ENCODE data around the gene HYDIN. TPM values are rescaled to one million over a fixed set of nuclear protein-coding genes. Genes with fewer than 3 reads are reported as not detected.

The HYDIN gene
- total RNA-seq, 4 donors from 2014 or later, result 0.72 to 4.3 (median 1.2) TPM

DNA sequence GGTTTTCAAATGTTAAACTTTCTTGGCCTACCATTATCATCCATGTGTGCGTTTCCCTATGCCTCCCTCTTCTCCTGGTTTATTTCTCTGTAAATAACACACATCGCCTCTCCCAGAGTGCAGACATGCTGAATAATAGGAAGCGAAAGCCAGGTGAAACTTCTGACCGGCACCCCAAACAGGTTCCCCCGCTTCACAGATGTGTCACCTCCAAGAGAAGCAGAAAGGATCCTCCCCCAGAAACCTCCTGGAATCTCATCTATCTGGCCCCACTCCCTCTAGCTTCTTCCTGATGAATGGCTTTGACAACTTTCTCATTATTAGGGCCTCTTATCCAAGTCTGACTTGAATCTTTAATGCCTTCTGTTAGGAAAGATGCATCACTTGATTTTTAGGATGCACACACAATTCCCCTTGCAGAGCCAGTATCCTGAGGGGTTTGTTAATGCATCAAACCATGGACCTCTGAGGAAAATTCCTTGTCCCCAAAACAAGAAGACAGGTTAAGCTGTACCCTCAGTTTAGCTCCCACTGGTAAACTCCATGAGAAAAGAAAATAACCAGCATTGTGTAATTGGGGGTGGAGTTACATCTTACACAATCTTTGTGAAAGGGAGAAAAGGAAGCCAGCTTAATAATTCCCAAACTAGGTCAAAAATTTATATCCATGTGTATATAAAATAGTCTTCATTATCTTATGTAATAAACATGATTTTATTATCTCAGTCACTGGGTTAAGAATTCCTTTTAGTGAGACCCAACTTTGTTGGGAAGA lies 20.1 kb upstream of the HYDIN start:
- DNase-seq (ENCODE audit: low spot score), result no peak
- ATAC-seq (ENCODE audit: low FRiP score), result no peak
- TF ChIP-seq, protein P1, sequence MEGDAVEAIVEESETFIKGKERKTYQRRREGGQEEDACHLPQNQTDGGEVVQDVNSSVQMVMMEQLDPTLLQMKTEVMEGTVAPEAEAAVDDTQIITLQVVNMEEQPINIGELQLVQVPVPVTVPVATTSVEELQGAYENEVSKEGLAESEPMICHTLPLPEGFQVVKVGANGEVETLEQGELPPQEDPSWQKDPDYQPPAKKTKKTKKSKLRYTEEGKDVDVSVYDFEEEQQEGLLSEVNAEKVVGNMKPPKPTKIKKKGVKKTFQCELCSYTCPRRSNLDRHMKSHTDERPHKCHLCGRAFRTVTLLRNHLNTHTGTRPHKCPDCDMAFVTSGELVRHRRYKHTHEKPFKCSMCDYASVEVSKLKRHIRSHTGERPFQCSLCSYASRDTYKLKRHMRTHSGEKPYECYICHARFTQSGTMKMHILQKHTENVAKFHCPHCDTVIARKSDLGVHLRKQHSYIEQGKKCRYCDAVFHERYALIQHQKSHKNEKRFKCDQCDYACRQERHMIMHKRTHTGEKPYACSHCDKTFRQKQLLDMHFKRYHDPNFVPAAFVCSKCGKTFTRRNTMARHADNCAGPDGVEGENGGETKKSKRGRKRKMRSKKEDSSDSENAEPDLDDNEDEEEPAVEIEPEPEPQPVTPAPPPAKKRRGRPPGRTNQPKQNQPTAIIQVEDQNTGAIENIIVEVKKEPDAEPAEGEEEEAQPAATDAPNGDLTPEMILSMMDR (IDR thresholded peaks at IDR 0.05), result no peak

DNA sequence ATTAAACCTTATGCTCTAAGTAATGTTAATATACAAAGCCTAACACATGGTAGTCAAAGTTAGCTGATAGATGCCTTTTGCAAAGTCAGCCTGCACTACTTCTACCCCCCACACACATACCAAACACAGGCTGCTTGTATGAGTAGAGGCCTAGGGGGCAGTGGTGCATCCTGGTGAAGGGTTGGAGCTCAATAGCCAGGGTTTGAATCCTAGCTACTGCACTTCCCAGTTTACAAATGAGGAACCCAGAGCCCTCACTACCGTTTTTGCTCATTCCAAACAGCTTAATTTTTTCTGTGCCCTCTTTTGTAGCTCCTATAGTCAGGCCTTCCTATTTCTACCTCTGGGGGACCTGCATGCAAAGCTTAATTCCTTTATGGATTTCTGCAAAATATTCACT lies 18.9 kb upstream of the HYDIN start:
- no peak for ATAC-seq (ENCODE audit: low FRiP score)
- TF ChIP-seq, protein P1 (IDR thresholded peaks at IDR 0.05), result no peak
- no peak for DNase-seq (ENCODE audit: low spot score)

DNA sequence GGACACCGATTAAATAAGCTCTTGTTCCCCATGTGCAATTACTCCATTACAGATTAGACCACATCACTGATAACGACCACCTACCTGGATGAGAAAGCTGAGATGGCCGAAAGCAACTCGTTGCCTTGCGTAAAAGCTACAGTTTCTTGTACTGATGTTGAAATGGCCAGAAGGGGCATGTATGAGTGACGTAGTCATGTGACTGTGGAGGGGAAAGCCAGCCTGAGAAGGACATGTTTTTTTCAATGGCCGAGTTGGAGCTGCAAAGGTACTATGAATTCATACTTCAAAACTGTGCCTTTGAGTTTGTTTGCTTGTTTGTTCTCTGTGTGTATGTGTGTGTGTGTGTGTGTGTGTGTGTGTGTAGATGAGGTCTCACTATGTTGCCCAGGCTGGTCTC lies 17.0 kb upstream of the HYDIN start:
- TF ChIP-seq, protein P1 (IDR thresholded peaks at IDR 0.05), result no peak
- no peak for ATAC-seq (ENCODE audit: low FRiP score)
- no peak for DNase-seq (ENCODE audit: low spot score)

DNA sequence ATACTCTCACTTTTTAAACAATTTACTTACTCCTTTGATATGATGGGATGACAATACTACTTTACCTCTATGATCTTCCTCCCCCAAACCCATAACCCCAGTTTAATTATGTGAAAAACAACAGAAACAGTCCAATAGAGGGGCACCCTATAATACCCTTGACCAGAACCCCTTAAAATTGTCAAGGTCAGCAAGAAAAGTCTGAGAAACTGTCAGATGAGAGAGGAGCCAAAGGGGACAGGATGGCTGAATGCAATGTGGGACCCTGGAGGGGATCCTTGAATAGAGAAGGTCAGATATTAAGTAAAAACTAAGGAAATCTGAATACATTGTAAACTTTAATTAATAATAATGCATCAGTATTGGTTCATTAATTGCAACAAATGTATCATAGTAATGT lies 15.8 kb upstream of the HYDIN start:
- TF ChIP-seq, protein P1 (IDR thresholded peaks at IDR 0.05), result no peak
- ATAC-seq (ENCODE audit: low FRiP score), result no peak
- no peak for DNase-seq (ENCODE audit: low spot score)

DNA sequence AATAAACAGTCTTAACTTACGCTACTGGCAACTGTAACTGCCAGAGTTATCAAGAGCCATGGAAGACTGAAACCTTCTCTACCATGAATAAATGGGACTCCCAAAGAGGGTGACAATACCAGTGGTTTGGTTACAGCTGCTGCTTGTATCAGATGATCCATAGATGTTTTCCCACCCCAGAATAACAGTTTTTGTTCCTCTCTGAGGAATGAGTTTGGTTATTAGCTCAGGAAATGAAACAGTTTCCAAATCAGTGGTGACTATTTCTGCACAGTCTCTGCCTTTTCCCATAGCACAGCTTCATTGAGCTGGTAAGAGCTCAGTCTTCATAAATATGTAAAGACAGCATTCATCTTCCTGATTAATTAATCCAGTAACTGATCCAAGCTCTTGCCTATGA lies 14.0 kb upstream of the HYDIN start:
- ATAC-seq (ENCODE audit: low FRiP score), result no peak
- TF ChIP-seq, protein P1 (IDR thresholded peaks at IDR 0.05), result no peak

DNA sequence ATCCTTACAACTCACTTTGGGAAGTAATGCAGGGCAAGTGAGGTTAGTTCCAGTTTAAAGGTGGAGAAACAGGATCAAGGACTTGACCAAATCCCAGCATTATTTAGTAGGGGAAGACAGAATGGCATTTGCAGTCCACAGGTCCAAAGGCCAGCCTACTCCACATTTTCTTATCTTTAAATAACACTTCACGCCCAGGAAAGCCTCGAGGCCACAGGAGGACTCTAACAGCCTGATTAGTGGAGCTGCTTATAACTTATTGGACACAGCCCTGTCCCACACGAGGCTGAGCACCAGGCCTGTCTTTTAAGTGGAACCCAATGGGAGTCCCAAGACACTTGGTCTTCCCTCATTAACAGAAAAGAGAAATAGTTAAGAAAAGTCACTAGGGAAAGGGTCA lies 12.1 kb upstream of the HYDIN start:
- DNase-seq (ENCODE audit: low spot score) (no peak), ATAC-seq (ENCODE audit: low FRiP score) (no peak)
- TF ChIP-seq, protein P1 (IDR thresholded peaks at IDR 0.05), result no peak

More for the DNA sequence above, 14.0 kb upstream of the HYDIN start:
- no peak for DNase-seq (ENCODE audit: low spot score)

DNA sequence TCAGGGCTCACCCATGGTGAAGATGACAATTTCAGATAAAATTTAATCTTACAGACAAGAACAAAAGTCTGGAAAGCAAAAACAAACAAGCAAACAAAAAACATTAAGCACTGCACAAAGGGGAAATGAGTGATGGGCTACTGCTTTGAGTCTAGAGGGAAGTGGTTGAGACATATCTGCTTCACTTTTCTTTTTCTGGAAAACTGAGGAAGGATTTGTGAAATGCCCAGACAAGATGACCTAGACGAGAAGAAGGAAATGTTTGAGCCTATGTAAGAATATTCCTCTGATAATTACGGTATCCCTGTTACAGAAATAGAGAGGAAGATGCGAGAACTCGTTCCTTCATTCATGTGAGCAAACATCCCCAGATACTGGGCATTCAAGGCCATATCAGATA lies 11.5 kb upstream of the HYDIN start:
- ATAC-seq (ENCODE audit: low FRiP score) (no peak), DNase-seq (ENCODE audit: low spot score) (no peak)
- TF ChIP-seq, protein P1 (IDR thresholded peaks at IDR 0.05), result no peak
